H1 (cell line): Measurements from ENCODE around the gene SSPN. TPM values are rescaled to one million over a fixed set of nuclear protein-coding genes. Genes with fewer than 3 reads are reported as not detected.

Source experiments
- CTCF ChIA-PET: fragments of 300-600 bp; sonication (Branson Sonifier 250); formaldehyde crosslinking; loops from one replicate; lab custom pipeline; 2021; ENCODE audit not compliant: partially characterized antibody; lab: Charles Lee
- POLR2A ChIA-PET: fragments of 300-600 bp; sonication (Branson Sonifier 250); formaldehyde crosslinking; loops from one replicate; lab custom pipeline; 2021; ENCODE audit warnings: inconsistent platforms; ENCODE audit not compliant: partially characterized antibody; lab: Charles Lee
- DNase-seq, 2 experiments: peaks; one replicate each; pipeline versions ENCODE4 v3.0.0 to v3.0.0-alpha.2; 2010 to 2022; ENCODE audit warnings: low spot score in 2 of 2, low read depth in 1 of 2, mixed read lengths in 1 of 2
- FAIRE-seq: peaks from 2 replicates; lab custom pipeline; 2011; peaks lifted over from hg19 to GRCh38; lab: Jason Lieb, UNC
- H2AFZ ChIP-seq: 2 replicates; pipeline ENCODE4 v1.8.1; 2012; ENCODE audit warnings: low read length, inconsistent platforms
- H2AK5ac ChIP-seq: 2 replicates; pipeline ENCODE4 v1.6.1; 2013; ENCODE audit warnings: low read depth, low read length
- H2BK120ac ChIP-seq: replicated peaks from 2 replicates; pipeline ENCODE3; 2013; ENCODE audit warnings: low read depth, low read length, inconsistent platforms
- H2BK12ac ChIP-seq: 2 replicates; pipeline ENCODE4 v1.6.1; 2013; ENCODE audit warnings: low read depth, low read length
- H2BK15ac ChIP-seq: 2 replicates; pipeline ENCODE4 v1.6.1; 2013; ENCODE audit warnings: low read length
- H2BK20ac ChIP-seq: 2 replicates; pipeline ENCODE4 v1.6.1; 2013; ENCODE audit warnings: low read length
- H2BK5ac ChIP-seq: 2 replicates; pipeline ENCODE4 v1.6.1; 2013; ENCODE audit warnings: low read depth, low read length
- H3K14ac ChIP-seq: 2 replicates; pipeline ENCODE4 v1.6.1; 2013; ENCODE audit warnings: inconsistent platforms; ENCODE audit not compliant: insufficient read length
- H3K18ac ChIP-seq: 2 replicates; pipeline ENCODE4 v1.6.1; 2013; ENCODE audit warnings: low read length; ENCODE audit errors: extremely low read depth
- H3K23ac ChIP-seq: 2 replicates; pipeline ENCODE4 v1.6.1; 2013; ENCODE audit warnings: inconsistent platforms; ENCODE audit not compliant: insufficient read length
- H3K23me2 ChIP-seq: 2 replicates; pipeline ENCODE4 v1.6.1; 2013; ENCODE audit warnings: low read depth, low read length
- H3K27ac ChIP-seq: 2 replicates; pipeline ENCODE4 v1.6.1; 2011; ENCODE audit warnings: low read depth, low read length, inconsistent platforms
- H3K27me3 ChIP-seq, 4 experiments: replicated peaks in 1 of 4; 1 replicate in 1 of 4; 2 replicates in 3 of 4; pipeline versions ENCODE4 v1.6.1 to v1.8.1; 2011 to 2013; ENCODE audit warnings: low read length in 3 of 4, mild to moderate bottlenecking in 3 of 4, inconsistent platforms in 2 of 4, mixed read lengths in 2 of 4, moderate library complexity in 1 of 4; ENCODE audit not compliant: control insufficient read depth in 3 of 4, insufficient read depth in 3 of 4; ENCODE audit errors: extremely low read depth in 1 of 4
- H3K36me3 ChIP-seq, 4 experiments: 2 replicates each; pipeline versions ENCODE4 v1.6.1 to v1.8.1; 2011 to 2013; ENCODE audit warnings: mild to moderate bottlenecking in 4 of 4, low read length in 3 of 4, moderate library complexity in 2 of 4, control low read depth in 1 of 4, inconsistent platforms in 1 of 4; ENCODE audit not compliant: insufficient read depth in 4 of 4, control insufficient read depth in 2 of 4
- H3K4ac ChIP-seq: replicated peaks from 2 replicates; pipeline ENCODE3; 2013; ENCODE audit warnings: low read length, low read depth, mixed read lengths, inconsistent platforms; ENCODE audit not compliant: insufficient read length
- H3K4me1 ChIP-seq, 4 experiments: replicated peaks in 1 of 4; 1 replicate in 1 of 4; 2 replicates in 3 of 4; pipeline versions ENCODE4 v1.6.1 to v1.8.1; 2011 to 2013; ENCODE audit warnings: low read length in 3 of 4, inconsistent platforms in 2 of 4, mixed read lengths in 1 of 4; ENCODE audit not compliant: insufficient read depth in 4 of 4, control insufficient read depth in 3 of 4
- H3K4me2 ChIP-seq, 2 experiments: 2 replicates each; pipeline versions ENCODE4 v1.6.1 to v1.8.1; 2011 to 2013; ENCODE audit warnings: low read depth in 2 of 2, low read length in 2 of 2, control low read depth in 1 of 2, inconsistent platforms in 1 of 2, mild to moderate bottlenecking in 1 of 2; ENCODE audit not compliant: insufficient read depth in 1 of 2
- H3K4me3 ChIP-seq, 4 experiments: fragments of 200-600, 300-600 bp in 1 of 4; sonication (generic), shearing (Covaris generic), sonication (Bioruptor Twin) in 1 of 4; 2 replicates each; pipeline versions ENCODE4 v1.5.1 to v1.8.1; 2011 to 2016; ENCODE audit warnings: low read length in 4 of 4, low read depth in 3 of 4, control low read depth in 2 of 4, inconsistent platforms in 2 of 4, mild to moderate bottlenecking in 2 of 4, mixed read lengths in 1 of 4, moderate library complexity in 1 of 4; ENCODE audit not compliant: insufficient read depth in 2 of 4; ENCODE audit errors: extremely low read depth in 1 of 4
- H3K56ac ChIP-seq: replicated peaks from 2 replicates; pipeline ENCODE3; 2013; ENCODE audit warnings: low read depth, mild to moderate bottlenecking, mixed read lengths, low read length, inconsistent platforms; ENCODE audit not compliant: insufficient read length
- H3K79me1 ChIP-seq: 2 replicates; pipeline ENCODE4 v1.6.1; 2013; ENCODE audit warnings: low read depth, low read length, control low read depth
- H3K79me2 ChIP-seq, 2 experiments: 2 replicates each; pipeline versions ENCODE4 v1.6.1 to v1.8.1; 2012 to 2013; ENCODE audit warnings: low read length in 2 of 2, mild to moderate bottlenecking in 2 of 2, inconsistent platforms in 1 of 2; ENCODE audit not compliant: insufficient read depth in 2 of 2, control insufficient read depth in 1 of 2
- H3K9ac ChIP-seq, 4 experiments: replicated peaks in 1 of 4; 1 replicate in 1 of 4; 2 replicates in 3 of 4; pipeline versions ENCODE4 v1.6.1 to v1.8.1; 2011 to 2013; ENCODE audit warnings: low read depth in 3 of 4, low read length in 3 of 4, control low read depth in 2 of 4, mild to moderate bottlenecking in 2 of 4, moderate library complexity in 2 of 4, inconsistent platforms in 1 of 4; ENCODE audit errors: extremely low read depth in 1 of 4
- H3K9me3 ChIP-seq, 2 experiments: 2 replicates each; pipeline versions ENCODE4 v1.6.1 to v1.8.1; 2012 to 2013; ENCODE audit warnings: mild to moderate bottlenecking in 2 of 2, moderate library complexity in 2 of 2, control low read depth in 1 of 2, inconsistent platforms in 1 of 2, low read depth in 1 of 2, low read length in 1 of 2, mixed read lengths in 1 of 2; ENCODE audit not compliant: insufficient read depth in 2 of 2
- H4K20me1 ChIP-seq, 2 experiments: replicated peaks in 1 of 2; 2 replicates each; pipeline versions ENCODE3 to v1.8.1; 2011 to 2013; ENCODE audit warnings: inconsistent platforms in 2 of 2, low read length in 2 of 2, mild to moderate bottlenecking in 1 of 2; ENCODE audit not compliant: insufficient read depth in 2 of 2, control insufficient read depth in 1 of 2
- H4K5ac ChIP-seq: 2 replicates; pipeline ENCODE4 v1.6.1; 2013; ENCODE audit warnings: low read length, low read depth, mixed read lengths, inconsistent platforms; ENCODE audit not compliant: insufficient read length
- H4K8ac ChIP-seq: 2 replicates; pipeline ENCODE4 v1.8.0; 2013; ENCODE audit warnings: mild to moderate bottlenecking, moderate library complexity, low read length, inconsistent platforms; ENCODE audit not compliant: insufficient read depth; ENCODE audit errors: extremely low read depth
- H4K91ac ChIP-seq: replicated peaks from 2 replicates; pipeline ENCODE3; 2013; ENCODE audit warnings: low read length, mixed read lengths, inconsistent platforms; ENCODE audit not compliant: insufficient read length
- CHD2 ChIP-seq: IDR thresholded peaks from 2 replicates; pipeline ENCODE4 v1.6.1; 2012; ENCODE audit warnings: low read length, improper control_type of control experiment
- RNF2 ChIP-seq: fragments of 200-900, 300-1000 bp; sonication (generic); IDR thresholded peaks from 2 replicates; pipeline ENCODE4 v1.7.1; 2016; ENCODE audit warnings: borderline replicate concordance, low read depth, mild to moderate bottlenecking, antibody characterized with exemption, low read length; ENCODE audit not compliant: poor library complexity, severe bottlenecking; ENCODE audit errors: missing control alignments
- WGBS, 2 experiments: shearing (Covaris generic) in 1 of 2; methylation state at CpG; one replicate each; pipeline versions ENCODE4 v1.1.6 to v1.1.7; 2013 to 2015; ENCODE audit warnings: low lambda C conversion rate in 2 of 2, mixed read lengths in 2 of 2, inconsistent platforms in 1 of 2, low coverage in 1 of 2, missing lambda C conversion rate in 1 of 2; ENCODE audit not compliant: insufficient replicate concordance in 2 of 2, insufficient coverage in 1 of 2, insufficient read length in 1 of 2; ENCODE audit errors: extremely low coverage in 1 of 2, missing lambda C conversion rate in 1 of 2; 5-methylcytosine and 5-hydroxymethylcytosine counted together
- polyA plus RNA-seq, 7 experiments: library from polyadenylated mRNA; depleted of rRNA in 3 of 7; stranded (reverse) in 5 of 7; unstranded in 2 of 7; fragments of >200 nt in 5 of 7; fragments of 200-250 nt in 2 of 7; gene quantifications; 1 replicate in 5 of 7; 2 replicates in 1 of 7; 4 replicates in 1 of 7; pipeline versions ENCODE4 v1.2.1 to v1.2.3, GENCODE V29; 2011 to 2013; ENCODE audit warnings: missing spikeins in 2 of 7, mixed read lengths in 2 of 7
- total RNA-seq: library from RNA; stranded (reverse); fragmentation: NEBNext Ultra II Directional; extraction: Animal tissue kit (Norgen Biotek cat#: 25700); gene quantifications from 2 replicates; pipeline ENCODE4 v1.2.1, GENCODE V29; 2021

SSPN gene
- total and polyA plus RNA-seq, 2 of the 8 experiments (the other 6 are each of a cell fraction or from before 2014, with no cell fraction given) = 0.86 to 1.8 TPM

- no peak overlapping the region for H4K91ac ChIP-seq
- H3K4me3 ChIP-seq = no peak overlapping the region
- H3K27me3 ChIP-seq = no peaks in the 10 kb centered on the region
- DNase-seq (no peak), FAIRE-seq (no peak)
- H2BK120ac ChIP-seq = no peak overlapping the region
- no peaks in the 10 kb centered on the region for H3K79me2 ChIP-seq
- H2AFZ ChIP-seq = no peak overlapping the region
- H3K4me1 ChIP-seq = no peaks in the 10 kb centered on the region
- 84% methylated on average over 5 of the region's 5 CpGs; no CpG with 5 or more reads in 1 of the 2 experiments for WGBS, 2 experiments
- H2BK20ac ChIP-seq = no peak overlapping the region
- no peak overlapping the region for H3K56ac ChIP-seq
- no peak overlapping the region for H3K14ac ChIP-seq
- H2AK5ac ChIP-seq = no peak overlapping the region
- no peaks in the 10 kb centered on the region for H3K23me2 ChIP-seq
- H3K27ac ChIP-seq = no peak overlapping the region
- no peak overlapping the region for H4K5ac ChIP-seq
- no peak overlapping the region for H3K23ac ChIP-seq
- no peaks in the 10 kb centered on the region for H3K36me3 ChIP-seq
- H4K8ac ChIP-seq = no peak overlapping the region
- no peak overlapping the region for H2BK5ac ChIP-seq
- H3K79me1 ChIP-seq = no peaks in the 10 kb centered on the region
- H3K4ac ChIP-seq = no peak overlapping the region
- no peak overlapping the region for H3K18ac ChIP-seq
- CTCF ChIA-PET = interaction anchor here (0.6 to 1.1 kb wide), 2 partner anchors 15 to 103 kb away, joined by 3 to 4 read pairs; no protein-coding TSS in a partner anchor
- H2BK15ac ChIP-seq = no peak overlapping the region
- H2BK12ac ChIP-seq = no peak overlapping the region
- H3K9me3 ChIP-seq = no peaks in the 10 kb centered on the region
- POLR2A ChIA-PET = no interaction called here
- H4K20me1 ChIP-seq = no peaks in the 10 kb centered on the region
- H3K4me2 ChIP-seq = no peak overlapping the region
- H3K9ac ChIP-seq = no peak overlapping the region
- TF ChIP-seq RNF2 = no peak
- no peak for TF ChIP-seq CHD2
Observed at GRCh38 chr12:26212396-26212795, 17.0 kb downstream of the SSPN start.
